Body of pancreas (tissue), 4 donors: ENCODE measurements around the gene C1R.

Experiments used
- CTCF ChIP-seq, 7 experiments: fragments of 450-650 bp in 4 of 7; fragments of 200-600 bp in 3 of 7; sonication (generic) in 3 of 7; IDR thresholded peaks; one replicate each; pipeline ENCODE4 v1.5.1; 2016 to 2019; ENCODE audit warnings: antibody characterized with exemption in 7 of 7
- POLR2A ChIP-seq, 3 donors: fragments of 450-650 bp; IDR thresholded peaks; one replicate each; pipeline ENCODE4 v1.6.1; 2016; ENCODE audit warnings: antibody characterized with exemption in 3 of 3, mild to moderate bottlenecking in 2 of 3

GRCh38 chr12:7101694-7102131 lies 9.5 kb upstream of the C1R start:
- TF ChIP-seq CTCF (IDR thresholded peaks at IDR 0.05) (no peak), POLR2A (IDR thresholded peaks at IDR 0.05) (no peak)
